Neural crest cell (in vitro differentiated cells): Measurements from ENCODE around the gene TPSB2. TPM values are rescaled to one million over a fixed set of nuclear protein-coding genes. Genes with fewer than 3 reads are reported as not detected.

Experiments
- DNase-seq: peaks from one replicate; pipeline ENCODE4 v3.0.0; 2021; ENCODE audit warnings: low read depth, mixed read lengths, low spot score
- H3K27ac Mint-ChIP-seq: one replicate; pipeline ENCODE4 v1.8.0; 2021; ENCODE audit warnings: mild to moderate bottlenecking, mixed read lengths; ENCODE audit not compliant: unreplicated experiment
- H3K27me3 Mint-ChIP-seq: 2 replicates; pipeline ENCODE4 v1.8.0; 2021; ENCODE audit warnings: low read depth, mild to moderate bottlenecking, mixed read lengths
- H3K36me3 Mint-ChIP-seq: 2 replicates; pipeline ENCODE4 v1.8.0; 2021; ENCODE audit warnings: low read depth, mild to moderate bottlenecking, mixed read lengths
- H3K4me1 Mint-ChIP-seq: 2 replicates; pipeline ENCODE4 v1.8.0; 2021; ENCODE audit warnings: mixed read lengths
- H3K4me3 Mint-ChIP-seq: one replicate; pipeline ENCODE4 v1.8.0; 2021; ENCODE audit warnings: mild to moderate bottlenecking, mixed read lengths
- H3K9me3 Mint-ChIP-seq: 2 replicates; pipeline ENCODE4 v1.8.0; 2021; ENCODE audit warnings: mixed read lengths
- CTCF ChIP-seq: fragments of 200-600 bp; sonication (generic); conservative IDR thresholded peaks from 2 replicates; pipeline ENCODE4 v1.5.0; 2021; ENCODE audit warnings: antibody characterized with exemption, mild to moderate bottlenecking
- total RNA-seq: library from RNA; stranded (reverse); gene quantifications from 2 replicates; pipeline ENCODE4 v1.2.1, GENCODE V29; 2021

Gene TPSB2
- total RNA-seq, 1 donor from 2014 or later: not detected

GRCh38 chr16:1208239-1208830 is 21.6 kb downstream of the TPSB2 start:
- H3K27me3 Mint-ChIP-seq: no peaks in the 10 kb centered on the region
- H3K4me1 Mint-ChIP-seq: no peaks in the 10 kb centered on the region
- H3K27ac Mint-ChIP-seq: no peak overlapping the region
- no peak overlapping the region for H3K4me3 Mint-ChIP-seq
- no peak for TF ChIP-seq CTCF
- no peak for DNase-seq
- no peaks in the 10 kb centered on the region for H3K9me3 Mint-ChIP-seq
- no peaks in the 10 kb centered on the region for H3K36me3 Mint-ChIP-seq

GRCh38 chr16:1206786-1207185 is 23.2 kb downstream of the TPSB2 start:
- Mint-ChIP-seq H3K4me3 (no peak overlapping the region), H3K27me3 (no peaks in the 10 kb centered on the region), H3K4me1 (no peaks in the 10 kb centered on the region), H3K27ac (no peak overlapping the region), H3K9me3 (no peaks in the 10 kb centered on the region), H3K36me3 (no peaks in the 10 kb centered on the region)
- TF ChIP-seq CTCF: no peak
- no peak for DNase-seq

GRCh38 chr16:1206326-1206725 is 23.7 kb downstream of the TPSB2 start:
- no peak for DNase-seq
- Mint-ChIP-seq H3K36me3 (no peaks in the 10 kb centered on the region), H3K9me3 (no peaks in the 10 kb centered on the region), H3K4me3 (no peak overlapping the region), H3K27me3 (no peaks in the 10 kb centered on the region), H3K27ac (no peak overlapping the region), H3K4me1 (no peaks in the 10 kb centered on the region)
- no peak for TF ChIP-seq CTCF

GRCh38 chr16:1204933-1205332 is 25.1 kb downstream of the TPSB2 start:
- no peak for TF ChIP-seq CTCF
- no peaks in the 10 kb centered on the region for H3K36me3 Mint-ChIP-seq
- H3K4me1 Mint-ChIP-seq: peaks cover under 1% of the 10 kb centered on the region
- DNase-seq: no peak
- no peaks in the 10 kb centered on the region for H3K27me3 Mint-ChIP-seq
- H3K4me3 Mint-ChIP-seq: no peak overlapping the region
- H3K27ac Mint-ChIP-seq: no peak overlapping the region
- H3K9me3 Mint-ChIP-seq: no peaks in the 10 kb centered on the region

GRCh38 chr16:1202274-1202673 is 27.7 kb downstream of the TPSB2 start:
- Mint-ChIP-seq H3K4me1 (peaks cover 9% of the 10 kb centered on the region), H3K27me3 (no peaks in the 10 kb centered on the region), H3K9me3 (no peaks in the 10 kb centered on the region), H3K36me3 (no peaks in the 10 kb centered on the region), H3K27ac (no peak overlapping the region), H3K4me3 (no peak overlapping the region)
- DNase-seq: no peak
- no peak for TF ChIP-seq CTCF
